Activated naive CD8-positive, alpha-beta T cell treated with anti-CD3 and anti-CD28 coated beads, Interleukin-2, amount 50 U/mL, for 24 hours (primary cell): ENCODE data around the gene UBE2E2.

Experiments
- ATAC-seq: fragments of 150-1000 bp; cut with Tn5 transposase; one replicate; pipeline ENCODE4 v1.10.0; 2021
- DNase-seq: peaks from one replicate; pipeline ENCODE4 v3.0.0; 2021
- H3K27ac Mint-ChIP-seq: one replicate; pipeline ENCODE4 v1.8.0; 2021; ENCODE audit warnings: mild to moderate bottlenecking, mixed read lengths
- H3K27me3 Mint-ChIP-seq: one replicate; pipeline ENCODE4 v1.8.0; 2021; ENCODE audit warnings: mixed read lengths
- H3K36me3 Mint-ChIP-seq: one replicate; pipeline ENCODE4 v1.8.0; 2021; ENCODE audit warnings: low read depth, mixed read lengths
- H3K4me1 Mint-ChIP-seq: one replicate; pipeline ENCODE4 v1.8.0; 2021; ENCODE audit warnings: mixed read lengths
- H3K4me3 Mint-ChIP-seq: one replicate; pipeline ENCODE4 v1.8.0; 2021; ENCODE audit warnings: mild to moderate bottlenecking, moderate library complexity, mixed read lengths
- H3K9me3 Mint-ChIP-seq: one replicate; pipeline ENCODE4 v1.8.0; 2021; ENCODE audit warnings: mixed read lengths

The UBE2E2 gene

GRCh38 chr3:23209103-23209502, 6.0 kb downstream of the UBE2E2 start:
- peaks cover 16% of the 10 kb centered on the region for H3K36me3 Mint-ChIP-seq
- H3K27ac Mint-ChIP-seq = no peak overlapping the region
- H3K4me3 Mint-ChIP-seq = no peak overlapping the region
- no peak for DNase-seq
- peaks cover 40% of the 10 kb centered on the region for H3K4me1 Mint-ChIP-seq
- no peaks in the 10 kb centered on the region for H3K27me3 Mint-ChIP-seq
- no peaks in the 10 kb centered on the region for H3K9me3 Mint-ChIP-seq
- no peak for ATAC-seq

DNA sequence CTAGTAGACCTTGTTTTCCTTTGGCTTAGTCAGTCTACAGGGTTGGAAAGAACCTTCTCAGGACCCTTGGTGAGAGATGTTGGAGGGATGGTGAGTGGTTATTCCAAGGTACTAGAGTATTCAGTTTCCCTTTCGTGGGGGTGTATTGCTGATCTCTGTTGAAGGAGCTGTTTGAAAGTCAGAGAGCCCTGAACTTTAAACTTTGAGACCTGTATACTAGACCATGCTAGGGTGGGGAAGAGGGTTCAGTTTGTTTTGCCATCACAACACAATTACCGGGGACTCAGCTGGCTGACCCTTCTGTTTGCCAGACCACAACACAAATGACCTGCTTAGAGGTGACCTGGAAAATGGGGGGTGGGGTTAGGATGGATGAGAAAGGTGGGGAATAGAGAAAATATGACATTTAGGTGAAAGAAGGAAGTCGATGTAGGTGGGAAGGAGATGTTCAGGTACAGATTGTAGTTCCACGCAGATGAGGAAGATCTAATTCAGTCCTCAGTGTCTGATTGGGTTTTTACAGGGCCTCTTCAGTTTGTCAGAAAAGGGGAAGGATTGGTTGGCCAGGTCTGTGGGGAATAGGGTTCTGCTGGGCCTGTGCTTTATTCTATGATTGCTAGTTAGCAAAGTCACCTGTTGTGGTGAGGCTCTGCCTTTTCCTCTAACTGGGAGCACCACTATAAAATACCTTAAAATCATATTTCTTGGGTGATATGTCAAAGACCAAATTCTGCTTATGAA, 6.8 kb downstream of the UBE2E2 start:
- no peaks in the 10 kb centered on the region for H3K9me3 Mint-ChIP-seq
- H3K27me3 Mint-ChIP-seq = no peaks in the 10 kb centered on the region
- ATAC-seq = no peak
- peaks cover 16% of the 10 kb centered on the region for H3K36me3 Mint-ChIP-seq
- peak overlapping the region; percentile 34 for H3K27ac Mint-ChIP-seq
- no peak overlapping the region for H3K4me3 Mint-ChIP-seq
- H3K4me1 Mint-ChIP-seq = peaks cover 34% of the 10 kb centered on the region
- no peak for DNase-seq

DNA sequence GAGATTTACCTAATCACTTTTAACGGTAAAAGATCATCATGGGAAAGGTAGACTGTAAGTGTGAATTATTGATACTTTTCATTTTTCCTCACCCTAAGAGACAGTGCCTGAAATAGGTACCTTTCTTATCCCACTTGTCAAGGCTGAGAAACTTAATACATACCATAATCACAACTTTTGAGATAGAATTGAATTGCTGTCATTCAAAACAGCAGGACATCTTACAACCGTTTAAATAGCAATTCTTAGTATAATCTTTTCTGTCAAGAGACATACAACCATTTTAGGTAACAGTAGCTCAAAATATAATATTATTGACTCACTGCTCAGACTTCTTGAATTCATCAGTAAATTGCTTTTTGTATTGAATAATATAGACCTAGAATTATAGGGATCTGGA, 10.7 kb downstream of the UBE2E2 start:
- no peak for ATAC-seq
- Mint-ChIP-seq H3K4me1 (peaks cover 21% of the 10 kb centered on the region), H3K27ac (no peak overlapping the region)

GRCh38 chr3:23217872-23218554, 14.9 kb downstream of the UBE2E2 start:
- Mint-ChIP-seq H3K27ac (no peak overlapping the region), H3K4me1 (peaks cover 32% of the 10 kb centered on the region), H3K9me3 (peaks cover 11% of the 10 kb centered on the region), H3K27me3 (no peaks in the 10 kb centered on the region), H3K36me3 (peaks cover 6% of the 10 kb centered on the region), H3K4me3 (no peak overlapping the region)
- ATAC-seq (no peak), DNase-seq (no peak)

More for the DNA sequence above, 10.7 kb downstream of the UBE2E2 start:
- no peak for DNase-seq
- Mint-ChIP-seq H3K9me3 (no peaks in the 10 kb centered on the region), H3K4me3 (no peak overlapping the region), H3K36me3 (peaks cover 15% of the 10 kb centered on the region), H3K27me3 (no peaks in the 10 kb centered on the region)

DNA sequence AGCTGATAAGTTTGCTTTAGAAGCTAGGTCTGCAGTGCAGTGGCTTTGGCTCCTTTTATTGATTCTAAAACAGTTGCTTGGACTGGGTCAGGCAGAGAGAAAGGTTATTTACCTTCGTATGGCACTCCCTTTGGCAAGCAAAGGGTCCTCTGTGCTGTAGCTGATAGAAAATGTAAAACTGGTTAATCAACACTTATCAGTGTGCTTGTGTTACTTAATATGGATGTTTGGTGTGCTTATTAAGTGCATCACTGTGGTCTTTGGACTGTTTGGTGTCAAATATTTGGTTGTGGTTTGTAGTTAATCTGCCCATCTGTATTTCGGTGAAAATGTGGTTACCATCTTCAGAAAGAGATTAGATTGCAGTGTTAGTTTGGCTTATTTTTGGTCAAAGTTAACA, 16.0 kb downstream of the UBE2E2 start:
- peaks cover 15% of the 10 kb centered on the region for H3K9me3 Mint-ChIP-seq
- no peak overlapping the region for H3K27ac Mint-ChIP-seq
- H3K27me3 Mint-ChIP-seq = no peaks in the 10 kb centered on the region
- ATAC-seq (no peak), DNase-seq (no peak)
- peaks cover 35% of the 10 kb centered on the region for H3K4me1 Mint-ChIP-seq
- peaks cover 6% of the 10 kb centered on the region for H3K36me3 Mint-ChIP-seq
- H3K4me3 Mint-ChIP-seq = no peak overlapping the region

GRCh38 chr3:23219552-23219951, 16.4 kb downstream of the UBE2E2 start:
- Mint-ChIP-seq H3K36me3 (peaks cover 10% of the 10 kb centered on the region), H3K27ac (no peak overlapping the region), H3K4me3 (no peak overlapping the region), H3K9me3 (peaks cover 18% of the 10 kb centered on the region), H3K4me1 (peaks cover 35% of the 10 kb centered on the region), H3K27me3 (no peaks in the 10 kb centered on the region)
- DNase-seq = no peak
- no peak for ATAC-seq

- peak overlapping the region; percentile 34 for H3K4me3 Mint-ChIP-seq
- ATAC-seq (no peak), DNase-seq (no peak)
- H3K36me3 Mint-ChIP-seq = peaks cover 12% of the 10 kb centered on the region
- H3K9me3 Mint-ChIP-seq = peaks cover 25% of the 10 kb centered on the region
- no peak overlapping the region for H3K27ac Mint-ChIP-seq
- no peaks in the 10 kb centered on the region for H3K27me3 Mint-ChIP-seq
- peaks cover 36% of the 10 kb centered on the region for H3K4me1 Mint-ChIP-seq
Measured at GRCh38 chr3:23221136-23221535, 18.0 kb downstream of the UBE2E2 start.

DNA sequence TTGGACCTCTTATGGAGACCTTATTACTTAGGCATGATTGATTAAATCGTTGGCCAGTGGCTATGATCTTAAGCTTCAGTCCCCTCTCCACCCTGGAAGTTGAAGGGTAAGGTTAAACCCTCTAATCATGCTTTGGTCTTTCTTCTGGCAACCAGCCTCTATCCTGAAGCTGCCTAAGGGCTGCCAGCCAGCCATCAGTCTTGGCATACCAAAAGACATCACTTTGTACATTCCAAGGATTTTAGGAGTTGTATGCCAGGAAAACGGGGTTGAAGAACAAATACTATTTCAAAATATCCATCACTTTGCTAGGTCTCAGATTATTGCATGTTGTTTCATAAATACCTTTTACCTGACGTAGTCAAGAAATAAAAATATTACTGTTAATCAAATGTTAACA, 28.9 kb downstream of the UBE2E2 start:
- ATAC-seq (no peak), DNase-seq (no peak)
- H3K27me3 Mint-ChIP-seq = no peaks in the 10 kb centered on the region
- no peaks in the 10 kb centered on the region for H3K36me3 Mint-ChIP-seq
- H3K4me3 Mint-ChIP-seq = no peak overlapping the region
- H3K27ac Mint-ChIP-seq = no peak overlapping the region
- H3K9me3 Mint-ChIP-seq = no peaks in the 10 kb centered on the region
- peaks cover 19% of the 10 kb centered on the region for H3K4me1 Mint-ChIP-seq

DNA sequence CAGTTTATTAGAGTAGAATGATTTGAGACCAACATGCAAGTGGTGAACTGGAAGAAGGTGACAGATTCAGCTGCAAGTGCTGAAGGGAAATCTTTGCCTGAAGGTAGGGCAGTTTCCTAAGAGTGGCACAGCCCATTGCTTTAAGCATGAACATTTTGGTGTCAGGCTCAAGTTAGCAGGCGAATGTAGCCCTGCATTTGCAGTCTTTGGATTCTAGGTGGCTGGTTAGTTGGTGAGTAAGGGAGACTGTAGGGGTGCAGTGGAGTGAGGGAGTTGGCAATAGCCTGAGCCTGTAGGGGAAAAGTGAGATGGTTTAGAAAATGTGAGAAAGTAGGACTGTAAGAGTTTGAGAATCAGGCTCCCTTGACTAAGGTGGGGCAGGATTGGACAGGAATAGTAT, 29.7 kb downstream of the UBE2E2 start:
- H3K9me3 Mint-ChIP-seq = no peaks in the 10 kb centered on the region
- no peaks in the 10 kb centered on the region for H3K27me3 Mint-ChIP-seq
- peaks cover 20% of the 10 kb centered on the region for H3K4me1 Mint-ChIP-seq
- no peak overlapping the region for H3K4me3 Mint-ChIP-seq
- DNase-seq (no peak), ATAC-seq (no peak)
- no peak overlapping the region for H3K27ac Mint-ChIP-seq
- H3K36me3 Mint-ChIP-seq = no peaks in the 10 kb centered on the region

- H3K27me3 Mint-ChIP-seq = no peaks in the 10 kb centered on the region
- H3K9me3 Mint-ChIP-seq = no peaks in the 10 kb centered on the region
- H3K27ac Mint-ChIP-seq = no peak overlapping the region
- H3K4me3 Mint-ChIP-seq = no peak overlapping the region
- DNase-seq (no peak), ATAC-seq (no peak)
- H3K36me3 Mint-ChIP-seq = no peaks in the 10 kb centered on the region
- H3K4me1 Mint-ChIP-seq = peaks cover 27% of the 10 kb centered on the region
Measured at GRCh38 chr3:23235264-23235663, 32.1 kb downstream of the UBE2E2 start.

DNA sequence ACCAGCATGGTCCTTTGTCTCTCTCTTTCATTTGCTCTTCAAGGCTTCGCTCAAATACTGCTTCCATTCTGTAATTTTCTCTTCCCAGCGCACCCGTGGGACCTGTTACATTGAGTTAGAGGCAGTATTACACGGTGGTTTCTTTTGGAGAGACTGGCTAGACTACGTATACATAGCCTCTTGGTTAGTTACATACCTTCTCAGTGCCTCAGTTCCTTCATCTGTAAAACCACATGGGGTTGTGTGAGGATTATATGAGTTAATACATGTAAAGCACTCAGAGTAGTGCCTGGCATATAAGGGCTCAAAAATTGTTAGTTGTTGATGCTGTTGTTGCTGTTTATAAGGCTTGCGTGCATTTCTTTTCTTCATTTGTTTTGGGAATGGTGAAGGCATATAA, 33.8 kb downstream of the UBE2E2 start:
- DNase-seq (no peak), ATAC-seq (no peak)
- Mint-ChIP-seq H3K27me3 (no peaks in the 10 kb centered on the region), H3K27ac (no peak overlapping the region), H3K9me3 (no peaks in the 10 kb centered on the region), H3K4me3 (no peak overlapping the region), H3K4me1 (peaks cover 34% of the 10 kb centered on the region), H3K36me3 (no peaks in the 10 kb centered on the region)

GRCh38 chr3:23238156-23238555, 35.0 kb downstream of the UBE2E2 start:
- no peak for DNase-seq
- Mint-ChIP-seq H3K9me3 (no peaks in the 10 kb centered on the region), H3K4me1 (peaks cover 41% of the 10 kb centered on the region), H3K4me3 (no peak overlapping the region), H3K27me3 (no peaks in the 10 kb centered on the region), H3K36me3 (no peaks in the 10 kb centered on the region), H3K27ac (no peak overlapping the region)
- ATAC-seq = no peak

- Mint-ChIP-seq H3K4me3 (no peak overlapping the region), H3K36me3 (no peaks in the 10 kb centered on the region), H3K27ac (no peak overlapping the region), H3K4me1 (peaks cover 41% of the 10 kb centered on the region), H3K27me3 (no peaks in the 10 kb centered on the region), H3K9me3 (no peaks in the 10 kb centered on the region)
- DNase-seq (no peak), ATAC-seq (no peak)
Measured at GRCh38 chr3:23238578-23238977, 35.5 kb downstream of the UBE2E2 start.

DNA sequence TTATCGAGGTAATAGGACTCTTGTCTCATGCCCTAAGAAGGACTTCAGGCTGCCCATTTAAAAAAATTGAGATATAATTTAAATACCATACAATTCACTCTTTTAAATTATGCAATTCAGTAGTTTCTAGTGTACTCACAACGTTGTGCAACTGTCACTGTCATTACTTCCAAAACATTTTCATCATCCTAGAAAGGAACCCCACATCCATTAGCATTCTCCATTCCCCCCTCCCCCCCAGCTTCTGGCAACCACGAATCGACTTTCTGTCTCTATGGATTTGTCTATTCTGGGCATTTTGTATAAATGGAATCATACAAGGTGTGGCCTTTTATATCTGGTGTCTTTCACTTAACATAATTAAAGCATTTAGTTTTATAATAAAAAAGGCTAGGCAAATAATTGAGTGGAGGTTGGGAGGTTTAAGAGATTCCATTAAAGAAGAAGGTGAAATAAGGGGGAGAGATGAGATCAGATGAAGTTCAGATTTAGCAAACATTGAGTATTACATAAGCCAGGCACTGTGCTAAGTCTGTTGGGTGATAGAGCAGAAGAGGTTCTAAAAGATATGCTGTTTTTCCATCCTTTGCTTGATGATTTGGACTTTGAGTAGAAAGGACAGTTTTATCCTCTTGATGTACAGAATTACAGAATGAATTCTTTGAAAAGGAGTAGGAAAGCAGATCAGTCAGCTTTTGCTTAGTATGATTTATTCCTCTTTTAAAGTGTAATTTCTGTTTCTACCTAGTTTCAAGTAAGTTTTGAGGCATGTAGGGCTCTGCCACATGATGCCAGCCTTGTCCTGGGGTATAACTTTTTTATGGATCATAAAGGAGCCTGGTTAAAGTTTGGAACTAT, 36.3 kb downstream of the UBE2E2 start:
- H3K4me3 Mint-ChIP-seq = no peak overlapping the region
- no peak for ATAC-seq
- no peak overlapping the region for H3K27ac Mint-ChIP-seq
- H3K4me1 Mint-ChIP-seq = peaks cover 37% of the 10 kb centered on the region
- DNase-seq = no peak
- H3K36me3 Mint-ChIP-seq = no peaks in the 10 kb centered on the region
- no peaks in the 10 kb centered on the region for H3K27me3 Mint-ChIP-seq
- no peaks in the 10 kb centered on the region for H3K9me3 Mint-ChIP-seq
